ENCODE results near the gene CRAMP1. TPM values are rescaled to one million over a fixed set of nuclear protein-coding genes. Genes with fewer than 3 reads are reported as not detected.

The CRAMP1 gene
- total RNA-seq, 1 experiment from 2014 or later, result 28.8 TPM

GRCh38 chr16:1707193-1707790 is 95.1 kb downstream of the CRAMP1 start:
- TSS peak; percentile 46 for BruUV-seq (replicated peaks)
- no peak for DNase-seq (ENCODE audit: low read depth, low spot score)

GRCh38 chr16:1708083-1708767 is 96.1 kb downstream of the CRAMP1 start:
- TF ChIP-seq REST (IDR thresholded peaks at IDR 0.05; ENCODE audit: insufficient read depth in 1 of 2, low read depth in 2 of 2, low read length in 1 of 2) (no peak), POLR2AphosphoS5 (IDR thresholded peaks at IDR 0.05; ENCODE audit: low read depth, low read length) (no peak), TCF7L2 (IDR thresholded peaks at IDR 0.05; ENCODE audit: low read depth, low read length) (no peak), SIN3A (IDR thresholded peaks at IDR 0.05; ENCODE audit: borderline replicate concordance, insufficient read depth, low read depth, low read length) (no peak), CTCF (IDR thresholded peaks at IDR 0.05) (no peak)
- in situ Hi-C loops (cut with HindIII; ENCODE audit: low pct_unique_long_range_greater_than_20kb, low sequenced_read_pairs) (no loop called here), intact Hi-C loops (cut with micrococcal nuclease; ENCODE audit: unreplicated experiment) (no loop called here)
- Histone ChIP-seq H3K4me1 (ENCODE audit: control insufficient read depth, insufficient read depth, low read length) (peaks cover 43% of the 10 kb centered on the region), H3K27ac (ENCODE audit: low read length) (peak overlapping the region; percentile 94), H3K27me3 (ENCODE audit: control insufficient read depth, insufficient read depth, low read length) (no peaks in the 10 kb centered on the region), H3K4me3 (ENCODE audit: low read depth in 2 of 2, low read length in 2 of 2) (peak overlapping the region; percentile 75 to 90), H3K9me3 (ENCODE audit: control insufficient read depth, insufficient read depth, low read depth, low read length) (no peaks in the 10 kb centered on the region), H3K36me3 (ENCODE audit: control insufficient read depth, insufficient read depth, low read length) (peaks cover 3% of the 10 kb centered on the region; the same call in 1 of the 2 replicates)
- BruUV-seq (replicated peaks), result no TSS peak
- ChIA-PET POLR2A (no interaction called here), CTCF (no interaction called here)
- ATAC-seq, result no peak
- DNase-seq (ENCODE audit: low read depth, low spot score), result no peak

More at GRCh38 chr16:1707193-1707790, 95.1 kb downstream of the CRAMP1 start:
- intact Hi-C loops (cut with micrococcal nuclease; ENCODE audit: unreplicated experiment) (no loop called here), in situ Hi-C loops (cut with HindIII; ENCODE audit: low pct_unique_long_range_greater_than_20kb, low sequenced_read_pairs) (no loop called here)
- no peaks in the 10 kb centered on the region for H3K27me3 ChIP-seq (ENCODE audit: control insufficient read depth, insufficient read depth, low read length)
- ATAC-seq, result no peak
- TF ChIP-seq SIN3A (IDR thresholded peaks at IDR 0.05; ENCODE audit: borderline replicate concordance, insufficient read depth, low read depth, low read length), result no peak
- peak; percentile 29; the same call in 1 of the 2 replicates for TF ChIP-seq TCF7L2 (IDR thresholded peaks at IDR 0.05; ENCODE audit: low read depth, low read length)
- H3K9me3 ChIP-seq (ENCODE audit: control insufficient read depth, insufficient read depth, low read depth, low read length), result no peaks in the 10 kb centered on the region
- CTCF ChIA-PET, result no interaction called here
- POLR2A ChIA-PET, result no interaction called here
- H3K27ac ChIP-seq (ENCODE audit: low read length), result peak overlapping the region; percentile 94
- peaks cover 33% of the 10 kb centered on the region for H3K4me1 ChIP-seq (ENCODE audit: control insufficient read depth, insufficient read depth, low read length)
- H3K4me3 ChIP-seq (ENCODE audit: low read depth in 2 of 2, low read length in 2 of 2), result peak overlapping the region; percentile 75 to 90
- peaks cover 5% of the 10 kb centered on the region; the same call in 1 of the 2 replicates for H3K36me3 ChIP-seq (ENCODE audit: control insufficient read depth, insufficient read depth, low read length)

- intact Hi-C loops (cut with micrococcal nuclease; ENCODE audit: unreplicated experiment), result no loop called here
- DNase-seq (ENCODE audit: low read depth, low spot score), result no peak
- Histone ChIP-seq H3K4me1 (ENCODE audit: control insufficient read depth, insufficient read depth, low read length) (peaks cover 48% of the 10 kb centered on the region), H3K4me3 (ENCODE audit: low read depth in 2 of 2, low read length in 2 of 2) (peak overlapping the region; percentile 75 to 90), H3K36me3 (ENCODE audit: control insufficient read depth, insufficient read depth, low read length) (peaks cover 3% of the 10 kb centered on the region; the same call in 1 of the 2 replicates), H3K27me3 (ENCODE audit: control insufficient read depth, insufficient read depth, low read length) (no peaks in the 10 kb centered on the region), H3K27ac (ENCODE audit: low read length) (peak overlapping the region; percentile 94), H3K9me3 (ENCODE audit: control insufficient read depth, insufficient read depth, low read depth, low read length) (no peaks in the 10 kb centered on the region)
- ChIA-PET POLR2A (no interaction called here), CTCF (no interaction called here)
- in situ Hi-C loops (cut with HindIII; ENCODE audit: low pct_unique_long_range_greater_than_20kb, low sequenced_read_pairs), result no loop called here
- BruUV-seq (replicated peaks), result no TSS peak
- no peak for ATAC-seq
- TF ChIP-seq POLR2AphosphoS5 (IDR thresholded peaks at IDR 0.05; ENCODE audit: low read depth, low read length), result no peak
- no peak for TF ChIP-seq SIN3A (IDR thresholded peaks at IDR 0.05; ENCODE audit: borderline replicate concordance, insufficient read depth, low read depth, low read length)
- TF ChIP-seq TCF7L2 (IDR thresholded peaks at IDR 0.05; ENCODE audit: low read depth, low read length), result no peak
- TF ChIP-seq CTCF (IDR thresholded peaks at IDR 0.05), result no peak
- TF ChIP-seq REST (IDR thresholded peaks at IDR 0.05; ENCODE audit: insufficient read depth in 1 of 2, low read depth in 2 of 2, low read length in 1 of 2), result no peak
Observed at GRCh38 chr16:1708768-1709180, 96.6 kb downstream of the CRAMP1 start.
